IPS-NIHi7 (cell line): ENCODE measurements around the gene CD69.
"Not testable (repeated sequence)": the region's sequence is repeated elsewhere in the genome, so short reads cannot be mapped to it uniquely, and the experiment has no call there.

Experiments used
- DNase-seq: peaks from one replicate; pipeline ENCODE4 v3.0.0; 2012; ENCODE audit warnings: mixed read lengths; ENCODE audit errors: extremely low spot score

CD69 gene

GRCh38 chr12:9719790-9720189, 40.9 kb downstream of the CD69 start:
- DNase-seq = no peak

DNA sequence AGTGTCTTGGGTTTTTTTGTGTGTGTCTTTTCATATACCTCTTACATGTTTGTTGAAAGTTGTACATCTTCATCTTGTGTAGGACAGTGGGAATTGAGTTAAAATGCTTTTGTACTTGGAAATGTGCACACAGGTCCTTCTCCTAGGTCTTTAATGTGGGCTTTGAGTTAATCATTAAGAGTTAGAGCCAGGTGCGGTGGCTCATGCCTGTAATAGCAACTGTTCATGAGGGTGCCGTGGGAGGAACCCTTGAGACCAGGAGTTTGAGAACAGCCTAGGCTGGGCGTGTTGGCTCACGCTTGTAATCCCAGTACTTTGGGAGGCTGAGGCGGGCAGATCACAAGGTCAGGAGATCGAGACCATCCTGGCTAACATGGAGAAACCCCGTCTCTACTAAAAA, 41.7 kb downstream of the CD69 start:
- DNase-seq = no peak

DNA sequence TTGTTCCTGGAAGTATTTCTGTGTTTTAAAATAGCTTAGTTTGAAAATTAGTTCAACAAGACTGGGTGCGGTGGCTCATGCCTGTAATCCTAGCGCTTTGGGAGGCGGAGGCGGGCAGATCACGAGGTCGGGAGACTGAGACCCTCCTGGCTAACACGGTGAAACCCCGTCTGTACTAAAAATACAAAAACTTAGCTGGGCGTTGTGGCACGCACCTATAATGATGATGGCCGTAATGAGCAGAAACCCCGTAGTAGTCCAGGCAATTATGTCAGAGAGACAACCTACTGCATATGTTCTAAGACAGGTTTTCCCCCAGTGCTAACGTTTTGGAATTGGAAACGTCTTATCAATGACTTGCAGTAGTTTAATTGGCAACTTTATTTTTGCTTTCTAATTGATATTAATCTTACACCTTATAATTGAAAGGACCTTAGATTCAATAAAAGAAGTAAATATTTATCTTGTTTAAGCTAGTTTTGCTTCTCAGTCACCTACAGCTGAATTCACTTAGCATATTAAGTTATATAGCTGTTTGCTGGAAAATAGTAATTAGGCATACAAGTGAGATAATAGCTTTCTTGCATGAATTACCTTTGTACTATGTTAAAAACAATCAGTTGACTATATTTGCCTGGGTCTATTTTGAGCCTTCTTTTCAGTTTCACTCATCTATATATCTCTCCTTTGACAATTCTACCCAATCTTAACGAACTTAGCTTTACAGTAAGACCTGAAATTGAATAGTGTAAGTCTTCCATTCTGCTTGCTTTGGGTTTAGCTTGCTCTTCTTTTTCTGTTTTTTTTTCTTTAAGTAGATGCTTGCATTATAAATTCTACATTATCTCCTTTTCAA, 43.4 kb downstream of the CD69 start:
- DNase-seq = no peak

DNA sequence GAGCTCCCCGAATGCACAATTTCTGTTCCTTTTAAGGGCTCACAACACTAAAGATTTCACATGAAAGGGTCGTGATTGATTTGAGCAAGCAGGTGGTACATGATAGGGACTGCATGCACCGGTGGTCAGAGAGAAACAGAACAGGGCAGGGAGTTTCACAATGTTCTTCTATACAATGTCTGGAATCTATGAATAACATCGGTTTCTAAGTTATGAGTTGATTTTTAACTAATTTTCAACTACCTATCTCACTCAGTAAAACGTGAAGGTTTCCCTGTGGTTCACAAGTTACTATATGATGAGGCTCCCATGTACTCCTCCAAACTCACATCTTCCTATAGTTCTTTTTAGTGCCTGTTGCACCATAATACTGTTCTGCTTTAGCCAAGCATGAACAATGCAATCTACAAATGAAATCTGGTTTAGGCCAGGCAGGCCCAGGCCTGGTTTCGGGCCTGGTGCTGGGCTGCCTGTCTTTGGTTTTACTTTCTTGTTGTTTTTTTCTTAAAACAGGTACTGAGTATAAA, 47.6 kb downstream of the CD69 start:
- not testable (repeated sequence) for DNase-seq

- DNase-seq = peak; percentile 22
Observed at GRCh38 chr12:9711664-9712063, 49.0 kb downstream of the CD69 start.

GRCh38 chr12:9710584-9711375, 49.9 kb downstream of the CD69 start:
- no peak for DNase-seq

GRCh38 chr12:9708853-9709252, 51.8 kb downstream of the CD69 start:
- no peak for DNase-seq

- peak; percentile 52 for DNase-seq
Observed at GRCh38 chr12:9707864-9708808, 52.6 kb downstream of the CD69 start.

- DNase-seq = no peak
Observed at GRCh38 chr12:9707356-9707755, 53.3 kb downstream of the CD69 start.

DNA sequence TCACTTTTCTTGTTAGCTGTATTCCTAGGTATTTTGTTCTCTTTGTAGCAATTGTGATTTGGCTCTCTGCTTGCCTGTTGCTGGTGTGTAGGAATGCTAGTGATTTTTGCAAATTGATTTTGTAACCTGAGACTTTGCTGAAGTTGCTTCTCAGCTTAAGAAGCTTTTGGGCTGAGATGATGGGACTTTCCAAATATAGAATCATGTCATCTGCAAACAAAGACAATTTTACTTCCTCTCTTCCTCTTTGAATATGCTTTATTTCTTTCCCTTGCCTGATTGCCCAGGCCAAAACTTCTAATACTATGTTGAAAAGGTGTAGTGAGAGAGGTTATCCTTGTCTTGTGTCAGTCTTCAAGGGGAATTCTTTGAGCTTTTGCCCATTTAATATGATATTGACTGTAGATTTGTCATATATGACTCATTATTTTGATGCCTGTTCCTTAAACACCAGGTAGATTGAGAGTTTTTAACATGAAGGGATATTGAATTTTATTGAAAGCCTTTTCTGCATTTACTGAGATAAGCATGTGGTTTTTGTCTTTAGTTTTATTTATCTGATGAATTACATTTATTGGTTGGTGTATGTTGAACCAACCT, 54.5 kb downstream of the CD69 start:
- DNase-seq = no peak

GRCh38 chr12:9704561-9704960, 56.1 kb downstream of the CD69 start:
- not testable (repeated sequence) for DNase-seq
